Spleen (tissue), 7 donors: ENCODE results near the gene FNBP1L.

Experiments
- CTCF ChIP-seq, 11 experiments: fragments of 200-600 bp in 7 of 11; fragments of 450-650 bp in 4 of 11; sonication (generic) in 4 of 11; IDR thresholded peaks in 8 of 11; conservative IDR thresholded peaks in 3 of 11; 1 replicate in 7 of 11; 2 replicates in 4 of 11; pipeline versions ENCODE4 v1.4.0 to v1.8.0; 2016 to 2021; ENCODE audit warnings: antibody characterized with exemption in 11 of 11, inconsistent platforms in 4 of 11, mild to moderate bottlenecking in 1 of 11
- POLR2A ChIP-seq, 3 donors: fragments of 450-650 bp; IDR thresholded peaks; one replicate each; pipeline ENCODE4 v1.5.1; 2017; ENCODE audit warnings: antibody characterized with exemption in 3 of 3, mild to moderate bottlenecking in 1 of 3
- donor health status: DM: no; HTN: no; CAD: no; lungs with moderate emphysema.
- donor health status: DM: no; HTN: no; CAD: no.
- donor health status: DM: no; HTN: no; CAD: no.

- no peak for TF ChIP-seq CTCF (IDR thresholded peaks at IDR 0.05 in 8 of 11, conservative IDR thresholded peaks at IDR 0.05 in 3 of 11)
- no peak for TF ChIP-seq POLR2A (IDR thresholded peaks at IDR 0.05)
Observed at GRCh38 chr1:93567255-93567918, 119.5 kb downstream of the FNBP1L start.
